HCT116 (cell line): ENCODE data around the gene SF3A2. TPM values are rescaled to one million over a fixed set of nuclear protein-coding genes. Genes with fewer than 3 reads are reported as not detected.

Experiments
- ATAC-seq: fragments of 200-7000 bp; cut with Tn5 transposase; 2 replicates; pipeline ENCODE4 v1.9.1; 2020; ENCODE audit warnings: mild to moderate bottlenecking, moderate library complexity
- BruUV-seq: library from RNA; stranded (reverse); fragments of 400-500 nt; replicated peaks from 2 replicates; lab custom pipeline; 2021; lab: Mats Ljungman, UMichigan
- CTCF ChIA-PET: fragments of 300-600 bp; sonication (Branson Sonifier 250); formaldehyde crosslinking; loops from one replicate; lab custom pipeline; 2021; ENCODE audit warnings: antibody characterized with exemption; lab: Charles Lee
- POLR2A ChIA-PET: fragments of 300-600, 350-600 bp; sonication (Branson Sonifier 250); formaldehyde crosslinking; loops from one replicate; lab custom pipeline; 2021; ENCODE audit warnings: antibody characterized with exemption; lab: Charles Lee
- RAD21 ChIA-PET, 2 experiments: fragments of 300-600 bp; sonication (Branson Sonifier 250); formaldehyde crosslinking; loops; one replicate each; lab custom pipeline; 2023; ENCODE audit warnings: low total read pairs in 2 of 2; ENCODE audit not compliant: uncharacterized antibody in 2 of 2, unreplicated experiment in 2 of 2, low non-redundant PET in 1 of 2; lab: Charles Lee
- DNase-seq: peaks from one replicate; pipeline ENCODE4 v3.0.0-alpha.2; 2010; ENCODE audit warnings: low read depth, low spot score
- H2AFZ ChIP-seq: fragments of 200-600 bp; shearing (Covaris generic), sonication (generic); 2 replicates; pipeline ENCODE4 v1.6.1; 2017; ENCODE audit warnings: low read depth, mixed run types, mixed read lengths, antibody characterized with exemption, low read length; ENCODE audit not compliant: poor library complexity, severe bottlenecking
- H3K27ac ChIP-seq: 2 replicates; pipeline ENCODE4 v1.5.1; 2012; ENCODE audit warnings: low read depth, low read length
- H3K27me3 ChIP-seq: fragments of 200-600 bp; sonication (generic); 2 replicates; pipeline ENCODE4 v1.6.1; 2016; ENCODE audit warnings: mixed run types, low read length, mixed read lengths; ENCODE audit not compliant: insufficient read depth
- H3K36me3 ChIP-seq, 2 experiments: fragments of 200-500 bp in 1 of 2; fragments of 200-600 bp in 1 of 2; sonication (Bioruptor generic) in 1 of 2; sonication (generic) in 1 of 2; 2 replicates each; pipeline versions ENCODE4 v1.5.1 to v1.6.1; 2014 to 2016; ENCODE audit warnings: low read length in 2 of 2, inconsistent platforms in 1 of 2, mixed read lengths in 1 of 2, mixed run types in 1 of 2; ENCODE audit not compliant: insufficient read depth in 2 of 2, control insufficient read depth in 1 of 2
- H3K4me1 ChIP-seq, 2 experiments: fragments of 200-600 bp in 1 of 2; sonication (generic) in 1 of 2; 2 replicates each; pipeline versions ENCODE4 v1.5.1 to v1.6.1; 2012 to 2017; ENCODE audit warnings: low read length in 2 of 2, inconsistent platforms in 1 of 2, mild to moderate bottlenecking in 1 of 2, mixed read lengths in 1 of 2, mixed run types in 1 of 2, moderate library complexity in 1 of 2; ENCODE audit not compliant: insufficient read depth in 2 of 2, control insufficient read depth in 1 of 2
- H3K4me2 ChIP-seq: fragments of 200-600 bp; sonication (generic); 2 replicates; pipeline ENCODE4 v1.6.1; 2017; ENCODE audit warnings: mixed run types, low read length, mixed read lengths
- H3K4me3 ChIP-seq, 2 experiments: fragments of 200-600 bp in 1 of 2; sonication (generic) in 1 of 2; replicated peaks in 1 of 2; 2 replicates each; pipeline ENCODE4 v1.5.1; 2011 to 2016; ENCODE audit warnings: low read length in 2 of 2, control low read depth in 1 of 2, low read depth in 1 of 2, mild to moderate bottlenecking in 1 of 2, mixed read lengths in 1 of 2, mixed run types in 1 of 2
- H3K79me2 ChIP-seq: fragments of 200-600 bp; sonication (generic); 2 replicates; pipeline ENCODE4 v1.6.1; 2017; ENCODE audit warnings: mild to moderate bottlenecking, mixed run types, low read length, moderate library complexity, mixed read lengths; ENCODE audit not compliant: insufficient read depth
- H3K9ac ChIP-seq: fragments of 200-600 bp; sonication (generic); 2 replicates; pipeline ENCODE4 v1.6.1; 2016; ENCODE audit warnings: low read length, mixed read lengths
- H3K9me2 ChIP-seq: fragments of 200-600 bp; sonication (generic), shearing (Covaris generic); 2 replicates; pipeline ENCODE4 v1.6.1; 2017; ENCODE audit warnings: mixed run types, mild to moderate bottlenecking, moderate library complexity; ENCODE audit not compliant: insufficient read depth
- H3K9me3 ChIP-seq, 2 experiments: fragments of 200-500 bp in 1 of 2; fragments of 200-600 bp in 1 of 2; sonication (Bioruptor generic) in 1 of 2; sonication (generic) in 1 of 2; 2 replicates each; pipeline ENCODE4 v1.6.1; 2014 to 2017; ENCODE audit warnings: low read length in 2 of 2, mixed read lengths in 2 of 2, inconsistent platforms in 1 of 2, low read depth in 1 of 2, mild to moderate bottlenecking in 1 of 2, mixed run types in 1 of 2, moderate library complexity in 1 of 2; ENCODE audit not compliant: control insufficient read depth in 1 of 2, insufficient read depth in 1 of 2
- H4K20me1 ChIP-seq: fragments of 200-600 bp; sonication (generic), shearing (Covaris generic); 2 replicates; pipeline ENCODE4 v1.6.1; 2017; ENCODE audit warnings: mixed run types, mild to moderate bottlenecking, moderate library complexity; ENCODE audit not compliant: insufficient read depth
- SP1 ChIP-seq: IDR thresholded peaks from 2 replicates; pipeline ENCODE4 v1.6.1; 2012; ENCODE audit warnings: low read depth
- ZFX ChIP-seq: fragments of 450-650 bp; IDR thresholded peaks from 2 replicates; pipeline ENCODE4 v1.6.1; 2017
- ZNF274 ChIP-seq: fragments of 200-500 bp; sonication (Bioruptor generic); IDR thresholded peaks from 2 replicates; pipeline ENCODE4 v1.6.1; 2014; ENCODE audit warnings: mild to moderate bottlenecking, low read depth, low read length, inconsistent platforms
- intact Hi-C: fragments of 100-400 bp; cut with micrococcal nuclease; formaldehyde crosslinking; loops from 2 replicates; pipeline ENCODE4 v1.10.0; 2022
- total RNA-seq: library from RNA; stranded (reverse); gene quantifications from one replicate; pipeline ENCODE4 v1.2.1, GENCODE V29; 2021; ENCODE audit not compliant: unreplicated experiment
- TF ChIP-seq, protein P1 (sequence below): IDR thresholded peaks from 2 replicates; pipeline ENCODE4 v1.6.1; 2012
- TF ChIP-seq, protein P2 (sequence below): IDR thresholded peaks from 2 replicates; pipeline ENCODE4 v1.6.1; 2012
- TF ChIP-seq, protein P3 (sequence below), 3 experiments: fragments of 200-600 bp in 1 of 3; sonication (generic) in 1 of 3; IDR thresholded peaks in 2 of 3; conservative IDR thresholded peaks in 1 of 3; 2 replicates each; pipeline ENCODE4 v1.5.1; 2012 to 2017; ENCODE audit warnings: low read depth in 2 of 3, low read length in 2 of 3, antibody characterized with exemption in 1 of 3, borderline replicate concordance in 1 of 3, control low read depth in 1 of 3, mild to moderate bottlenecking in 1 of 3, mixed read lengths in 1 of 3, mixed run types in 1 of 3, moderate library complexity in 1 of 3; ENCODE audit not compliant: insufficient read depth in 1 of 3

Gene SF3A2
- total RNA-seq, 1 experiment from 2014 or later: 166 TPM

DNA sequence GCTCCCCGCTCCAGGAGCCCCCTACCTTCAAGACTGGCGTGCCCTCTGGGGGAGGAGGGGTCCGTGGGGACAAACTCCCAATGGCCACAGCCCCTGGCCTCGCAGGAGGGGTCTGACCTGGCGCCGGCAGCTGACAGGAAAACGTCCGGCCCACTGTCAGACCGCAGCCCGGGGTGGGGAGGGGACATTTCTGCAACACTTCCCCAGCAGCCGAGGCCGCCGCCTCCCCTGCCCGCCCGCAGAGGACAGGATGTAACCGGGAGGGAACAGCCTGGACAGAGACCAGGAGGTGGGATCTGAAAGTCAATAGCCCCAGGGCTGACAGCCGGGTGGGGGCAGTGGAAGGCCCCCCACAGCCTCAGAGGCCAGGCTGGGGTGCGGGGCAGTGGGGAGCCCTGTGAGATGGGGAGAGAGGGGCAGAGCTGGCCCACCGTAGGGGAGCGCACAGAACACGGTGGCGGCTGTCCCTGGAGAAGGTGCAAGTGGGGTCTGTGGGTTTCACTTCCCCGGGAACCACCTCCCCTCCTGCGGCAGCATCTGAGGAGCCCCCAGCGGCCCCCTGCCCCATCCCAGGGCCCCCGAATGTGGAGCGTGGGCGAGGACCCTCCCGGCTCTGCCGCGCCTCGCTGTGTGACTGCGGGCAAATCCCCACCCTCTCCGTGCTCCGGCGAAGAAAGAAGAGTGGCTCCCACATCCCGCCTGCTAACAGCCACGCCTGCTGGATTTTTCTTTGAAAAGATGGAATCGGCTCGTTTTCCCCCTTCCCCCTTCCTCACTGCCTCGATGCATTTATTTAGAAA lies 45.6 kb downstream of the SF3A2 start, which contains the start of gene PEAK3:
Gene PEAK3 (minus strand): TSS at position 114 of the 800 bp plus-strand sequence. CDS start 1,244 bp downstream, outside the sequence.
- CTCF ChIA-PET: no interaction called here
- Histone ChIP-seq H3K4me2 (no peak within 1 kb of the TSS), H2AFZ (no peak within 1 kb of the TSS), H3K9me3 (no peaks in the 10 kb centered on the region), H3K27ac (no peak within 1 kb of the TSS), H3K9me2 (no peaks in the 10 kb centered on the region), H3K4me1 (no peaks in the 10 kb centered on the region), H3K79me2 (no peaks in the 10 kb centered on the region), H4K20me1 (no peaks in the 10 kb centered on the region), H3K4me3 (no peak within 1 kb of the TSS), H3K27me3 (no peaks in the 10 kb centered on the region), H3K36me3 (no peaks in the 10 kb centered on the region), H3K9ac (no peak within 1 kb of the TSS)
- no peak for DNase-seq
- POLR2A ChIA-PET: no interaction called here
- intact Hi-C loops: no loop called here
- no TSS peak for BruUV-seq
- RAD21 ChIA-PET: no interaction called here
- TF ChIP-seq, protein P1, sequence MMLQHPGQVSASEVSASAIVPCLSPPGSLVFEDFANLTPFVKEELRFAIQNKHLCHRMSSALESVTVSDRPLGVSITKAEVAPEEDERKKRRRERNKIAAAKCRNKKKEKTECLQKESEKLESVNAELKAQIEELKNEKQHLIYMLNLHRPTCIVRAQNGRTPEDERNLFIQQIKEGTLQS: no peak
- TF ChIP-seq, protein P2, sequence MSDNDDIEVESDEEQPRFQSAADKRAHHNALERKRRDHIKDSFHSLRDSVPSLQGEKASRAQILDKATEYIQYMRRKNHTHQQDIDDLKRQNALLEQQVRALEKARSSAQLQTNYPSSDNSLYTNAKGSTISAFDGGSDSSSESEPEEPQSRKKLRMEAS: no peak
- TF ChIP-seq ZNF274: no peak
- TF ChIP-seq ZFX: no peak
- TF ChIP-seq, protein P3, sequence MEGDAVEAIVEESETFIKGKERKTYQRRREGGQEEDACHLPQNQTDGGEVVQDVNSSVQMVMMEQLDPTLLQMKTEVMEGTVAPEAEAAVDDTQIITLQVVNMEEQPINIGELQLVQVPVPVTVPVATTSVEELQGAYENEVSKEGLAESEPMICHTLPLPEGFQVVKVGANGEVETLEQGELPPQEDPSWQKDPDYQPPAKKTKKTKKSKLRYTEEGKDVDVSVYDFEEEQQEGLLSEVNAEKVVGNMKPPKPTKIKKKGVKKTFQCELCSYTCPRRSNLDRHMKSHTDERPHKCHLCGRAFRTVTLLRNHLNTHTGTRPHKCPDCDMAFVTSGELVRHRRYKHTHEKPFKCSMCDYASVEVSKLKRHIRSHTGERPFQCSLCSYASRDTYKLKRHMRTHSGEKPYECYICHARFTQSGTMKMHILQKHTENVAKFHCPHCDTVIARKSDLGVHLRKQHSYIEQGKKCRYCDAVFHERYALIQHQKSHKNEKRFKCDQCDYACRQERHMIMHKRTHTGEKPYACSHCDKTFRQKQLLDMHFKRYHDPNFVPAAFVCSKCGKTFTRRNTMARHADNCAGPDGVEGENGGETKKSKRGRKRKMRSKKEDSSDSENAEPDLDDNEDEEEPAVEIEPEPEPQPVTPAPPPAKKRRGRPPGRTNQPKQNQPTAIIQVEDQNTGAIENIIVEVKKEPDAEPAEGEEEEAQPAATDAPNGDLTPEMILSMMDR (IDR thresholded peaks at IDR 0.05 in 2 of 3, conservative IDR thresholded peaks at IDR 0.05 in 1 of 3; ENCODE audit: borderline replicate concordance in 1 of 3, insufficient read depth in 1 of 3, low read depth in 2 of 3, low read length in 2 of 3): no peak
- no peak for TF ChIP-seq SP1
- no peak for ATAC-seq
